ENCODE results near the gene ERCC5. TPM values are rescaled to one million over a fixed set of nuclear protein-coding genes. Genes with fewer than 3 reads are reported as not detected.

Gene ERCC5
- total RNA-seq, 4 donors from 2014 or later: 42.5 to 81.8 (median 68.3) TPM

GRCh38 chr13:102909971-102910370 is 64.1 kb downstream of the ERCC5 start:
- TF ChIP-seq CTCF (IDR thresholded peaks at IDR 0.05): no peak
- ATAC-seq (ENCODE audit: low FRiP score) (no peak), DNase-seq (ENCODE audit: low spot score) (no peak)

- no peak for ATAC-seq (ENCODE audit: low FRiP score)
- no peak for TF ChIP-seq CTCF (IDR thresholded peaks at IDR 0.05)
- DNase-seq (ENCODE audit: low spot score): no peak
Observed at GRCh38 chr13:102911336-102911735, 65.5 kb downstream of the ERCC5 start.

- DNase-seq (ENCODE audit: low spot score): no peak
- no peak for ATAC-seq (ENCODE audit: low FRiP score)
- no peak for TF ChIP-seq CTCF (IDR thresholded peaks at IDR 0.05)
Observed at GRCh38 chr13:102912599-102912998, 66.8 kb downstream of the ERCC5 start.

GRCh38 chr13:102913914-102914313 is 68.1 kb downstream of the ERCC5 start:
- TF ChIP-seq CTCF (IDR thresholded peaks at IDR 0.05): no peak
- ATAC-seq (ENCODE audit: low FRiP score) (no peak), DNase-seq (ENCODE audit: low spot score) (no peak)

GRCh38 chr13:102914339-102914930 is 68.6 kb downstream of the ERCC5 start:
- DNase-seq (ENCODE audit: low spot score) (no peak), ATAC-seq (ENCODE audit: low FRiP score) (no peak)
- no peak for TF ChIP-seq CTCF (IDR thresholded peaks at IDR 0.05)

- ATAC-seq (ENCODE audit: low FRiP score) (no peak), DNase-seq (ENCODE audit: low spot score) (no peak)
- TF ChIP-seq CTCF (IDR thresholded peaks at IDR 0.05): no peak
Observed at GRCh38 chr13:102915393-102915930, 69.6 kb downstream of the ERCC5 start.

- DNase-seq (ENCODE audit: low spot score) (no peak), ATAC-seq (ENCODE audit: low FRiP score) (no peak)
- no peak for TF ChIP-seq CTCF (IDR thresholded peaks at IDR 0.05)
Observed at GRCh38 chr13:102917019-102917418, 71.2 kb downstream of the ERCC5 start.

All from omental fat pad (tissue), 4 donors.